HG02943 (cell line): ENCODE data around the gene MTFR1L.
"Not testable (repeated sequence)": the region's sequence is repeated elsewhere in the genome, so short reads cannot be mapped to it uniquely, and the experiment has no call there.

Experiments used
- ATAC-seq: cut with Tn5 transposase; IDR thresholded peaks from one replicate; pipeline ENCODE4 v1.9.1; 2021; ENCODE audit warnings: mild to moderate bottlenecking, low read depth, moderate library complexity; ENCODE audit not compliant: unreplicated experiment

Gene MTFR1L

GRCh38 chr1:25821112-25821476, 1.3 kb downstream of the MTFR1L start:
- ATAC-seq, result no peak

DNA sequence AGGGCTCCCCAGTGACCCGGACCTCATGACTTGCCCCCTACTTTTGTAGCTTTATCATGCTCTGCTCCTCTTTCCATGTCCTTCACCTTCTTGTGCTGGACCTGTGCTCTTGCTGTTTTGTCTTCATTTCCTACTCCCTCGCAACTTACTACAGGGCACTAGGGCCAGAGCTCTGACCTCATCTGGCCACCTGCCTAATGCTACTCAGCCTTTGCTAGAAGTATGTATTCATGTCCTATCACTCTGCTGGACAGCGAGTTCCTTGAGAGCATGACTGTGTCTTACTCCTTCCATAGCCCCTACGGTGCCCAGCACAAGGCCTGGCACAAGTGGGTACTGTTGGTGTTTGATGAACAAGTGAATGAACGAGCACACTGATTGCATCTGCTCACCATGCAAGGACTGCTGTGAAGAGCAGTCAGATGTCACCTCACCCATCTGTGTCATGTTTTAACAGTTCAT, 1.9 kb downstream of the MTFR1L start:
- no peak for ATAC-seq

DNA sequence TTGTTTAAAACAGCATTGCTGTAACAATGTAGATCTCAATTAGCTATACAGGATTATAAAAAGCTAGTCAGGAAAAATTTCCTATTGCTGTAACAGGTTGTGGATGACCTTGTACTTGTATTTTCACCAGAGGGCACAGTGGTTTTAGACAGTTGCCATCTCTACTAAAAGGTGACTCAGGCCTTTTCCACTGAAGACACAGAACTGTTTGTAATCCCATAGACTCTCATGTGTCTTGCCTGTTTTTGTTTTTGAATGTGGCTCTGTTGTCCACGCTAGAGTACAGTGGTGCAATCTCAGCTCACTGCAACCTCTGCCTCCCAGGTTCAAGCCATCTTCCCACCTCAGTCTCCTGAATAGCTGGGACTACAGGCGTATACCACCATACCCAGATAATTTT, 5.9 kb downstream of the MTFR1L start:
- ATAC-seq, result no peak

DNA sequence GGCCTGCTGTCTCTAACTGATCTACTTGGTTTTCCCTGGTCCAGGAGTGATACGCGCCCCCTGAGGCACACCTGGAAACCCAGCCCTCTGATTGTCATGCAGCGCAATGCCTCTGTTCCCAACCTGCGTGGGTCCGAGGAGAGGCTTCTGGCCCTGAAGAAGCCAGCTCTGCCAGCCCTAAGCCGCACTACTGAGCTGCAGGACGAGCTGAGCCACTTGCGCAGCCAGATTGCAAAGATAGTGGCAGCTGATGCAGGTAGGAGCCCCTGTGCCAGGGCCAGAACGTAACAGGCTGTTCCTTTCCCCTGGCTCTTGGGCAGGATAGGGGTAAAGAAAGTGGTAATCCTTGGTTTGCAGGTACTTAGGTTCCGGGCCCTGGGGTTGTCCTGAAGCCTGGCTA, 6.8 kb downstream of the MTFR1L start:
- ATAC-seq, result no peak

DNA sequence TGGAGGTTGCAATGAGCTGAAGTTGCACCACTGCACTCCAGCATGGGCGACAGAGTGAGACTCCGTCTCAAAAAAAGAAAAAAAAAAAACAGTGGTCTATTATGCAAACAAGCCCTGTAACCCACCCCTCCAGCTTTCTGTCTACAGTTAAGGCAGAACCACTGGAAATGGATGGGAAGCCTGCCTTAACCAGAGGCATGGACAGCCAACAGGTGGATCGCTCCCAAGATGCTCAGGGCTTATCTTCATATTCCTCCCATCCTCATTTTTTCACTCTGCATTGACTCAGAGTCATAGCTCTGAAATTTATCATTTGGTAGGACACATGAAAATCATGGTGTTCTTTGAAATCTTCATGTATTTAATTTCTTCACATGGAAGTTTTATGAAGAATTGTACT, 8.7 kb downstream of the MTFR1L start:
- no peak for ATAC-seq

- ATAC-seq, result no peak
Measured at GRCh38 chr1:25829046-25829445, 9.3 kb downstream of the MTFR1L start.

- ATAC-seq, result no peak
Measured at GRCh38 chr1:25831569-25832196, 11.9 kb downstream of the MTFR1L start.

GRCh38 chr1:25832336-25833037, 12.7 kb downstream of the MTFR1L start:
- no peak for ATAC-seq

- ATAC-seq, result no peak
Measured at GRCh38 chr1:25833158-25833557, 13.4 kb downstream of the MTFR1L start.

- no peak for ATAC-seq
Measured at GRCh38 chr1:25834894-25835293, 15.1 kb downstream of the MTFR1L start.

DNA sequence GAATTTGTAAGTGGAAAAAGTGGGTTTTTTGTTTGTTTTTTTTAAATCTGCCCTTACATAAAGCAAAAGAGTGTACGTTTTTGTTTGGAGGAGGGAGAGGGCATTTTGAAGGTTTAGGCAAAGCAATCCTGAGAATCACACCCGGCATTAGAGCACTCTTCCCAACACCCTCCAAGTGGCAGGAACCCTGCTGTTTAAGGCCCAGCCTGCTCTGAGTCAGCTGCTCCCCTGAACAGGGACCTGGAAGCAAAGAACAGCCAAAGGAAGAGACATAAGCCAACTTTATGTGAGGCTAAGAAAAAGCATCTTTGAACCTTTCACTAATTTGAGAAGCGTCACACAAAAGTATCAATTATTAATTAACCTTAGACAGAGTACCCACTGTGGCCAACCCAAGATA, 16.9 kb downstream of the MTFR1L start:
- no peak for ATAC-seq

DNA sequence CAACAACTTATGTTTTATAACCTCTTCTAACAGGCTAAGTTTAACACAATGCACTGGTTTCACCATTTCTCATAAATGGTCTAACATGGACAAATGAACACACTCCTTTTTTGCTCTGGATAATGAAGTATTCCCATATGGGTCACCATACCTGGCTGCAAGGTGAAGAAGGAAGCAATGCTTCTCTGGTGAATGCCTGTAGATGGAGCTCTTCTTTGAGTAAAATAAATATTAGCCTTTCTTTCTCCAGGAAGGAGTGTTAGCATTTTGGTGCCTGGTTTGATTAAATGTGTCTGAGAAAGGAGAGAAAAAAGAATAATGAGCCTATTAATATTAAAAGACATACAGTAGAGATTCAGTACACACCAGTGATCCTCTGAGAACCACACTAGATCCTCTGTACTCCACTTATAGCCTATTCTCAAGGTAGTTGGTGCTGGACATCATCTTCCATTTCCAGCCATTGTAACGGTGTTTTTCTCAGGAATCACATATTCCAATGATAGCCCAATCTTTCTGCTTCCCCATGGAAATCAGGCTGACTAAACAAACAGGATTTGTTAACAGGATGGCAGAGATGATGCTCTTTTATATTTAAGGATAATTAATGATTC, 17.6 kb downstream of the MTFR1L start:
- ATAC-seq, result no peak

DNA sequence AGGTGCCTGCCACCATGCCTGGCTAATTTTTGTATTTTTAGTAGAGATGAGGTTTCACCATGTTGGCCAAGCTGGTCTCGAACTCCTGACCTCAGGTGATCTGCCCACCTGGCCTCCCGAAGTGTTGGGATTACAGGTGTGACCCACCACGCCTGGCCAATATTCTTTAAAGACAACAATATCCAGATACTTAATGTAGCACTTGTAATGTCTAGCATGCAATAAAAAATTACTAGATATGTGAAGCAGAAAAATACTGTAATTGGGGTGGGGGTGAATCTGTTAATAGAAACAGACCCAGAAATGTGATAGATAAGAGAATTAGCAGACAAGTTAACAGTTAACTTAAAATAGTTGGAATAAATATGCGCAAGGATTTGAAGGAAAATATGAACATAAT, 20.1 kb downstream of the MTFR1L start:
- not testable (repeated sequence) for ATAC-seq

DNA sequence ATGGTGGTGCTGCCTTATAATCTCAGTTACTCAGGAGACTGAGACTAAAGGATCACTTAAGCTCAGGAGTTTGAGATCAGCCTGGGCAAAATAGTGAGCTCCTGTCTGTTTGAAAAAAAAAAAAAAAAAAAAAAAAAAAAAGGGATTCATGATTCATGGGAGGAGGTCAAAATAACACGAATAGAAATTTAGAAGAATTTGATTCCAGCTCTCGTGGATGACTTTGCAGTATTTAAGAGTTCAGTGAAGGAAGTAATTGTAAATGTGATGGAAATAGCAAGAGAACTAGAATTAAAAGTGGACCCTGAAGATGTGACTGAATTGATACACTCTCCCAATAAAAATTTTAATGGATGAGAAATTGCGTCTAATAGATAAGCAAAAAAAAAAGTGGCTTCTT, 23.7 kb downstream of the MTFR1L start:
- no peak for ATAC-seq

DNA sequence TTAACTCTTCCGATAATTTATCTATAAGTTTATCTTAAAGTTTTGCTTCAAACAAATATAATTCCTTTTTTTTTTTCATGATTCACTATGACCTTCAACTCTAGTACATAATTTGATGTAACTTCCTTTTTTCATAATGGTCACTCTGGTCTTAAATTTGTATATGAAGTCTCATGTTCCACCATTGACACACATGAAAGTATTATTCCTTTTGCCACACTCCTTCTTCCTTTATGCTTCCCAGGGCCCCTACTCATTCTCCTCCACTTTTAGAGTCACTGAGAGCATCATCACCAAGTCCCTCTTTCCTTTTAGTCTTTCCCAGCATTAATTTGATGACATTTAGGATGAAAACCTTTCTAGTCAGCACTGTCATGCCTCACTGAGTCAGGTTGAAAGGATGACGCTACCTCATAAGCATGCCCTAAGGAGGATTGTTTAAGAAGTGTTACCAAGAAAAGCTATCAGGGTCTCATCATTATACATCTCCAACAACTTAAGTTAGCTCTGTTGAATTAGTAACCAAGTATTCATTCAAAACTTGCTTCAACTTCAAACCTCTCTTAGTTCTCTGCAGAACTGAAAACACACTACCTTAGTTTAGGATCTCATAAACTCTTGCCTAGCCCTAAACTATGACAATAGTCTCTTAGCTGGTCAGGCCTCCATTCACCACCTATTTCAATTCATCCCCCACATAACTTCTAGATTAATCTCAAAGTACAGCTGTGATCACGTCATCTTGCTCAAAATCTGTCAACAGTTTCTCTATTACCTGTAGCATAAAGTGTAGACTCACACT, 25.0 kb downstream of the MTFR1L start:
- ATAC-seq, result no peak

- ATAC-seq, result no peak
Measured at GRCh38 chr1:25845664-25846063, 25.9 kb downstream of the MTFR1L start.

DNA sequence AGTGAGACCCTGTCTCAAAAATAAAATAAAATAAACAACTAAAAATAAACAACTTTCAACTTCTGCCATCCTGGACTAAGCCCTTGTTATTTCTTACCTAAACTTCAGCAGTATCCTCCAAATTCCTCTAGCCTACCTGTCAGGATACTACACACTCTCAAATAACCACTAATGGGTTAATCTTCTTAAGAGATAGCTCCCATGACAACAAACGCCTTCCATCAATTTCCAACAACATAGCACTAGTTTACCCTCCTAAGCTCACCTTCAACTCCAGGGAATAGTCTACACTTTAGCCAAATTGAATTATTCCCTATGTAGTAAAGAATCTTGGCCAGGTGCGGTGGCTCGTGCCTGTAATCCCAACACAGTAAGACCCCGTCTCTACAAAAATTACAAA, 28.2 kb downstream of the MTFR1L start:
- ATAC-seq, result no peak

DNA sequence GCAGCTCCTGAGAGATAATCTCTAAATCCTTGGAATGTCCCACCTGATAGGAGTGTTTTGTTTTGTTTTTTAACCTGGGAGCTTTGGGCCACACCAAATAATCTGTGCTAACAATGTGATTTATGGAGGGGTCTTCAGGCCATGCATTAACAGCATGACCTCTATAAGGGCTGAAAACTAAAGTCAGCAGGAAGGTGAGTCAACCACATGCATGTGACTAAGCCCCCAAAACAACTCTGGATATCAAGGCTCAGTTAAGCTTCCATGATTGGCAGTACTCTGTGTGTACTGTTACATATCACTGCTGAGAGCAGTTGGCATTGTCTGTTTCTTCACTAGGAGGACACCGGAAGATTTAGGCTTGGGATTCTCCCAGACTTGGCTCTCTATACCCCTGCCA, 28.8 kb downstream of the MTFR1L start:
- no peak for ATAC-seq

GRCh38 chr1:25854554-25854953, 34.8 kb downstream of the MTFR1L start:
- no peak for ATAC-seq

GRCh38 chr1:25856856-25857255, 37.1 kb downstream of the MTFR1L start:
- no peak for ATAC-seq

DNA sequence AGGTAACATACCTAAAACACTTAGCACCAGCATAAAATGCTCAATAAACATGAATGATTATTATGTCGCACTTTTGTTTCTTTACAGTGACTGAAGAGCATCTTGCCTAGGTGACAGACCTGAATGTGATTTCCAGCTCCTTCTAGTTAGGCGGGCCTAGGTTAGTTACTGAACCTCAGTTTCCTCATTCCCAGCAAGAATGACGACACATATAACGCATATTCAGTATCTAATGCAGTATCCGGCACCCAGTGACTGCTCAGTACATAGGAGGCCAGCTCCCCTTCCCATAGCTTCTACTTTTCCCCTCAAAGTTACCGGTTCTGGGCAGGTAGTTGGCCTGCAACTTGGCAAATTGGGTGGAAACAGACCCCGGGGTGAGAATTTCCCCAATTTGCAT, 38.7 kb downstream of the MTFR1L start:
- no peak for ATAC-seq
